Activated CD8-positive, alpha-beta memory T cell treated with anti-CD3 and anti-CD28 coated beads for 1 hour (primary cell): ENCODE data around the gene BMPR1B.

Source experiments
- DNase-seq, 2 donors: peaks; one replicate each; pipeline ENCODE4 v3.0.0-alpha.2; 2020; ENCODE audit warnings: low read depth in 1 of 2; ENCODE audit errors: extremely low read depth in 1 of 2

The BMPR1B gene

DNA sequence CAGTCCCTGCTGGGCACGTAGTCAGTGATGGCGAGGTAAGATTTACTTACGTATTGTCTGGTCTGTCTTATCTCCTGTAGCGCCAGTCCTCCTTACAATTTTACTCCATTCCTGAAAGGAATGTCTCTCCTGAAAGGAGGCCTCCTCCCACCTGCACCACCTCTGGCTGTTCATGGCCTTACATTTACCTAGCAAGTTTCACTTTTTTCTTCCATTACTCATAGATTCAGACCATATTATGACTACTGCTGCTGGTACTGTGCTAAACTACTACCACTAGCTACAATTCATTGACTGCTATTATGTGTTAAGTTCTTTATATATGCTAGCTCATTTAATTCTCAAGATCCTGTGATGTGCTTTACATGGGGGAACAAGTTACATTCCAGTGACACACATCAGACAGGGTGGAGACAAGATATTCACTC, 189.9 kb downstream of the BMPR1B start:
- no peak for DNase-seq

DNA sequence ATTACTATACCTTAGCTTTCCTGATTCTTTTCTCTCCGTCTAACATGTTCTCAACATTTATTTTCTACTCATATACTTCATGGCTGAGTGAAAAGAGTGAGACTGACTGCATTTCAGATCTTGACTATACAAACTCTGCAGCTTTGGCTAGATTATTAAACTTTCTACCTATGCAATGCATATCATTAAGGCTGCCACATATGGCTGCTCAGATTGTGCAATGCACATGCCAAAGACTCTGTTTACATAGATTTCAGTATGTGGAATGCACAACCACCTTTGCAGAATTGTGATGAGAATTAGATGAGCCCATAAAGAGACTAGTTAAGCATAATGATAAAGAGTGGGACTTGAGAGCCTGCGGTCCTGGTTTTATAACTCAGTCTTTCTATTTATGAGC, 196.5 kb downstream of the BMPR1B start:
- DNase-seq, result no peak

DNA sequence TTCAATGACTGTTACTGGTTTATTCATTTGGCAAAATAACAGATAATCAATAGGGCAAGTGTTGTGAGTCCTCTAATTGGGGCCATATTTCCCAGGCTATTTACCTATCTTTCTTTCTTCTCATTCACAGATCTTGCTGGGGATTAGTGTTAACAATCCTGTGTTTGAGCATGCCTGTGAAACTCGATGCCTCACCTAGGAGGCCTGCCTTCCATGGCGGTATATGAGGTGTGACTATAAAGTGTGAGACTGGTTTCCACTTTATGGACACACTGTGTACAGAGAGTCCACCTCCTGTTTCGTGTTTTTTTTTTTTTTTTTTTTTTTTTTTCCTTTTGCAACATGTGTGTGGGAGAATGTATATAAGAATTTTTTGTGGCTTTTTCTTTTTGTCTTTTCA, 199.3 kb downstream of the BMPR1B start:
- no peak for DNase-seq

DNA sequence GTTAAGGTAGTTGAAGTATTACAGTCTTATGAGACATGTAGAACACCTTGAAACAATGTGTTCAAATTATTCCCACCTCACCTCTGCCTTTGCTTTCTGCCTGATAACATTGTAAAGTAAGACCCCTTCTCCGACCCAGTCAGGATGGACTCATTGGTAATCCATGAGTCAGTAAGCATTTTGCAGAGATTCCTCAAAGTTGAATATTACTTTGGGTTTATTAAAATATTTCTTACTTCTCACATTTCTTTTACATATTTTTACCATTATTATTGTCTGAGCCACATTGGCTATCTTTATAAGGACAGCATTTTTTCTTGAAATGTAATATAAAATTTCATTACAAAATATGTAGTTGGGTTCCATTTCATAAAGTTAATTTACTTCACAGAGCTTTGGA, 201.6 kb downstream of the BMPR1B start:
- no peak for DNase-seq

DNA sequence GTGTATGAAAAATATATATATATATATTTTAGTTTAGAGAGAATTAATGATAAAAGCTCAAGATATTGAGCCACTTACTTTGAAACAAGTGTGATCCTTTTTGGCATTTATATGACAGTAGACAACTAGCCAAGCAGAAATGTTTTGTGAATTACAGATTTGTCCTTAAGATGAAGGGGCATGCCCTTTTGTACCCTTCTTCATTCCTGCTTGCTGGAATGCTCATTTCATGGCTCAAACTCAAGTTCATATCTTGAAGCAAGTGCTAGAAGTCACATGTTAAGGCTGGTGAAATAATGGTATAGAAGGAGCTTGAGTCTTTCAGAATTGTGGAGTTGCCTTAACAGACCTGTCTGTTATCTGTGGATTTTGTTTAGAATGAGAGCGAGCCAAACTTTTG, 203.0 kb downstream of the BMPR1B start:
- DNase-seq, result no peak

DNA sequence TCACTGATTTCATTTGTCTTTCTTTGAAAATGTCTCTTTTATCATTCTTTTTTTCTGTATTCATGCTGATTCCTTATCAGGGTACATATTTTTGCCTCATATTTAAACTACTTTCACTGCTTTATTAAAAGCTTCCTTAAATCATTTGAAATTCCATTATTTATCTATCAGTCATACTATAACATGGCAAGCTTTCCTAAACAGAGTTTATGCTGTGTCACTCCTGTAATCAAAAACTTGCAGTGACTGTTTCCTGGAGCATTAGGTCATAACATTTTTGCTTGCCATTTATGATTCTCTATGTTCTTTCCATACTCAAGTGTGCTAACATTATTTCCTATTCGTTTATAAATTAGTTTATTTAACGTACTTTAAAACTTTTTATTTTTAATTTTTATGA, 203.7 kb downstream of the BMPR1B start:
- DNase-seq, result no peak

DNA sequence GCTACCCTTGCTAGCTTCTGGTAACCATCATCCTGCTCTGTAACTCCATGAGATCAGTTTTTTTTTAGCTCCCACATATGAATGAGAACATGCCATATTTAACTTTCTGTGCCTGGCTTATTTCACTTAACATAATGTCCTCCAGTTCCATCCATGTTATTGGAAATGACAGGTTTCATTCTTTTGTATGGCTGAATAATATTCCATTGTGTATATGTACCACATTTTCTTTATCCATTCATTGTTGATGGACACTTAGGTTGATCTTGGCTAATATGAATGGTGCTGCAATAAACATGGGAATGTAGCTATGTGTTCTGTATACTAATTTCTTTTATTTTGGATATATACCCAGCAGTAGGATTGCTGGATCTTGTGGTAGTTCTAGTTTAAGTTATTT, 204.7 kb downstream of the BMPR1B start:
- no peak for DNase-seq

DNA sequence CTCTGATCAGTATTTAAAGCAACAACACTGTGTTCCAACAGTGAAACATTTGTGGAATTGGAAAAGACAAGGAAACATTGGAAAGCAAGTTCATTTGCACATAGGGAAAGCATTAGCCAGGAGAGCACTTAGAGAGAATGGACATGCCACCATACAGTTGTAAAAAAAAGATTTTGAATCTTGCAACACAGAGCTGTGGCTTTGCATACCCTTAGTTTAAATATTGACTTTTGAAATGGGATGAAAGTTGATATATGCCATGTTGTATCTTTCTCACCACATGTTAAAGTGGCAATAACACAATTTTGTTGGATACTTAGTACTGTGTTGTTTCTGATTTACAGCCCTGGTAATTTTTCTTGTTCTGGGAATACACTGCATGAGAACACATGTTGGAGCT, 208.1 kb downstream of the BMPR1B start:
- no peak for DNase-seq

DNA sequence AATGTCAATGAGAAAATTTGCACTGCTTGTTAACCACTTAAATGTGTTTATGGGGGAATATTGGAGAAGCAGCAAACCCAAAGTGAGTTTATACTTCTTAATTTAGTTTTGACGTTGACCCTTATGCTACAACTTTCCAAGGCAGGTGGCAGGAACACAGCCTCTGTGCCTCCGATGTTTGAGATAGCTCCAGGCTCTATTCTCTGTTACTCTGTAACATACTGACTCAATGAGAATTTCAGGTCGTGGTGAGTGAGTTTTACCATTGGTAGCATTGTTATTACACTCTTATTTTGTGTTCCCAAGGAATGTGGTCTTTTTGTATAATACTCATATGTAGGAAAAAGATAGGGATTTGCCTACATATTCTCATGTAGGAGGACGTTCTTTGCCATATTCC, 210.7 kb downstream of the BMPR1B start:
- DNase-seq, result no peak

DNA sequence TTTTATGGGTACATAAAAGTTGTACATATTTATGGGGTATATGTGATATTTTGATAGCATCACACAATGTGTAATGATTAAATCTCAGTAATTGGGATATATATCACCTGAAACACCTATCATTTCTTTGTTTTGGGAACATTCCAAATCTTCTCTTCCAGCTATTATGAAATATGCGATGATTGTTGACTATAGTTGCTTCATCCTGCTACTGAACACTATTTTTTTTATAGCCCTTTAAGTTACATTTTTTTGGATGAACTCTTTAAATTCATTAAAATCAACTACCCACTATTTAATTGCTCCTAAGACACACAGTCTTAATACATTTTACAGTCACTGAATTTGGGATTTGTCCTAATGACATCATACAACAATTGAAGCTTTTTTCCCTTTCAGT, 212.9 kb downstream of the BMPR1B start:
- no peak for DNase-seq

DNA sequence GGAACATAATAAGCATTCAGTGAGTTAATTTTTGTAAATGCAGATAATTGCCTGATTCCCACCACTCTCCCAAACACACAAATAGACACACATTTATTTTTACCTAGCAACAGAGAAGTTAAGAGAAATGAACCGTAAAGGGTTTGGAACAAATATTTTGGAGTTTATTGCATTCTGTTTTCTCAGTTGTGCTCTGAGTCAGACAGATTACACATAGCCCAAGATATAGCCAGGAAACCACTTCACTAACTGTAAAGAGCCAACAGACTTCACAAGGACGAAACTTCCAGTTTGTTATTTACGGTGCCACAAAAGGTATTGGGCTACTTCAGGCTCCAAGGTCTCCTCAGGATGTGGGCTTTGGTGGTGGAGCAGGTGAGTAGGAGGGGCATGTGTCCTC, 217.0 kb downstream of the BMPR1B start:
- no peak for DNase-seq

DNA sequence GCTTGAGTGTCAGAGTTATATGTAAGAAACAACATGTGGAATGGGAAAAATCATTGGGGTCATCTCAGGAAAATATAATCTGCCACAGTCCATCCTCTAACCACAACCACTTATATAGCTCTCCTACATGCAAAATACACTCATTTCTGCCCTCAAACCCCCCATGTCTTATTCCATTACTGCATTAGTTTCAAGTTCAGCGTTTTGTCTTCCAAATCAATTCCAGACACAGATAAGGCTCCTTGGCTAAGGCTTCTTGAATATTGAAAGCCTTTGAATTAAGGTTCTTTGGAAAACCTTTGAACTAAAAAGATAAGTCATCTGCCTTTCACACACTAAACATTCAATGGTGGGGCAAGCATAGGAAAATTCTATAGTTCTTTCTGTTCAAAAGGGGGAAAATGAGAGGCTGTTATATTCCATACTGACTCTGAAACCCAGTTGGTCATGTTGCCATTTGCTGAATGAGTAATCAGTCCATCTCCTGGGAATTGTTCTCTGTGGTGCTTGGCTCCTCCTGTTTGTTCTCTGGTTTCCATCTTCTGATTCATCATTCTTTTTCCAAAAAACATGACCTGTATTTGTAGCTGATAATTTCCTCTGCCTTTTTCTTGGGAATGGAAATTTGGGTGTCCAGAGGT, 218.7 kb downstream of the BMPR1B start:
- no peak for DNase-seq

DNA sequence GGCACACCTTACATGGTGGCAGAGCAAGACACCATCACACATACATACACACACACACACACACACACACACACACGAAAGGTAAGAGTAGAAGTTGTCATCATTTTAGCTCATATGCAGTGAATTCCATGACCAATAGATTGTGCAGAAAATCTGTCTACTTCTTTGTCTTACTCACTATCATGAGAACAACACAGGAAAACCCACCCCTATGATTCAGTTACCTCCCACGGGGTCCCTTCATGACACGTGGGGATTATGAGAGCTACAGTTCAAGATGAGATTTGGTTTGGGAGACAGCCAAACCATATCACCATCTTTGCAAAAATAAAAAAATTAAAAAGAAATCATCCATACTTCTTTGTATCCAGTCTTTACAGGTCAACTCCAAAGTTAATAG, 221.1 kb downstream of the BMPR1B start:
- DNase-seq, result no peak

DNA sequence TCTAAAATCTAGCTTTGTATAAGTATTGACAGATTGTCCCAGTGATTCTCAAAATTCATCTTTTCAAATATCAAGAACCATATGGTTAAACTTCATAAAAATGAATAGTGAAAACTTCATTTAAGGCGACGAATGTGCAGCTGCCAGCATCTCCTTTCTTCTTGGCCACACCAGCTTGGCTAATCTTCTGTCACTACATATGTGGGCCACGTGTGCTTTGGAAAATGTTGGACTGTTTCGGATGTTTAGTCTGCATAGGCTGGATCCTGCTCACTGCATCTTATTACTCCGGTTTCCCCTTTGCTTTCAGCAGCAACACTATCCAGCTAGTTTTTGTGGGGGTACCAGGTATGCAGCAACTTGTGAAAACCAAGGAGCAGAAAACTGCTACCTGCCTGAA, 221.9 kb downstream of the BMPR1B start:
- no peak for DNase-seq

DNA sequence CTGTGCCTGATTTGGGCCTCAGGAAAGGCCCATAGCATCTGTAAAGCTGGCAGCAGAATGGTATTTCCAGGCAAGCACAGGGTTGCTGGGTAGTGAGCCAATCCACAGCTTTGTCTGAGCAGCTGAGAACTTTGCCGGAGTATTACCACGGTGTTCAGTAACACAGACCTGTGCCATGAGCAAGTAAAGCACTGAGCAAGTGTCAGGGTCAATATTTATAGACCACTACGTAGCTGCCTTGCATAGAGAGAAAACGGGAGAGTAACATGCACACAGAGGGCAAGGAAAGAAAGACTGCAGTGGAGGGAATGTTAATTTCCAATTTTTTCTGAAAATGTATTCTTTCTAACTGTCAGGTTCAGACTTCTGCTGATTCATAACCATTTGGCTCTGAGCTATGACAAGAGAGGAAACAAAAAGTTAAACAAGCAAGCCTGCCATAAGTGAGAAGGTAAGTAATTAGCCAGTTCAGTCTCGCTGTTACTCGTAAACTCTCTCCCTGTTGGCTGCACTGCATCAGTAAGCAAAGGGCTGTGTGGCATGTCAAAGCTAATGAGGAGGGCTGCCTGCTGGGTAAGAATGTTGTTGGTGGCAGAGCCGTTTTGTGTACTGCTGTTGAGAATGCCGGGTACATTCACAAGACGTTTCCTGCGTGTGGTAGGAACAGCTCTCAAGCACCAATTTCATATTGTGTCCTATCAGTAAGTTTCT, 238.1 kb downstream of the BMPR1B start:
- no peak for DNase-seq

DNA sequence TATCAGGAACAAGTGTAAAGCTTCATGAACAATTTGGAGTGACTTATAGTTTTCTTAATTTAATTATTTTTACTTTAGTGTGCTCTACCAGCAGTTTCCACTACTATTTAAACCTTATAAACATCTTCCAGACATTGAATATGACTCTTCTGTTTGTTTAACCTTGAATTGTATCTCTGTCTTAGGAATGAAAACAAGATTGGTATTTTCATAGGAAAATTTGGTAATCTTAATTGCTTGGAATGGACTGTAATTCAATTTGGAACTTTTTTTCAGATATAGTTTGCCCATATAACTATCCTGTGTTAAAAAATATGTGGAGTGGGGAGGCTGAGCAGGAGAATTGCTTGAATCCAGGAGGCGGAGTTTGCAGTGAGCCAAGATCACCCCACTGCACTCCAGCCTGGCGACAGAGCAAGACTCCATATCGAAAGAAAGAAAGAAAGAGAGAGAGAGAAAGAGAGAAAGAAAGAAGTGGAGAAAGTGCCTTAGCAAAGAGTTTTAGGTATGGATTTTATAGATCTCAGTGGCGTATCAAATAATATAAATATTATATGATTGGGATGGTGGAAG, 242.4 kb downstream of the BMPR1B start:
- DNase-seq, result no peak

DNA sequence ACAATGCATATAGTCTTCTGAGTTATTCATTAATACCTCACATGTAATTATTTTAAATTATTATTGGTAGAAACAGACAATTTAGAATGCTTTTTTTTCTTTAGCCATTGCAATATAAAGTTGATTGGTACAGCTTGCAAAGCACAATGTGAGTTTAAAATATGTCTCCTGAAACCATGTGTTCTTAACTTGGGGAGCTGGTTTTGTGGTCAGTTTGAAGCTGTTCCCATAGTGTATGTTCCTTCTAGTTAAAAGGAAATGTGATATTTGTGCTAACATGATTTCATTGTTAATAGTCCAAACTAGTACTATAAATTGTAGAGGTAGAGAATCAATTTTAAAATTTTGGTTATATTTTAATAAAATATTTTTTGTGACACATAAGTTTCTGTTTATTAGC, 247.2 kb downstream of the BMPR1B start:
- no peak for DNase-seq

DNA sequence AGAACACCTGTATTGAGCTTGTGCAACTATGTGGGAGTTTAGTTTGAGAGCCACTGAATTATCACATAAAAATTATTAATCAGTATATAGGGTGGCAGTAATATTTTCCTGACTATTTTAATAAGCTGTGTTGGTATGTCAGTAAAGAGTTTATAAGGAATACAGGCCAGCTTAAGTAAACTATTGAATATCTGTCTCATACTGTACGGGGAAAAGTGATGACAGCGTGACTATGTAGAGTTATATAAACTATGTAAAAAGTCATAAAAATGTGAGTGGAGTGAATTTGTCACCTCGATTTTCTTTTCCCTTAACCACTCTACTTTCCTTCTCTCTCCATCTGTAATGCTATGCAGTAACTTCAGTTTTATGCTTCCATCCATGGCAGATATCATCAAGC, 250.2 kb downstream of the BMPR1B start:
- no peak for DNase-seq

DNA sequence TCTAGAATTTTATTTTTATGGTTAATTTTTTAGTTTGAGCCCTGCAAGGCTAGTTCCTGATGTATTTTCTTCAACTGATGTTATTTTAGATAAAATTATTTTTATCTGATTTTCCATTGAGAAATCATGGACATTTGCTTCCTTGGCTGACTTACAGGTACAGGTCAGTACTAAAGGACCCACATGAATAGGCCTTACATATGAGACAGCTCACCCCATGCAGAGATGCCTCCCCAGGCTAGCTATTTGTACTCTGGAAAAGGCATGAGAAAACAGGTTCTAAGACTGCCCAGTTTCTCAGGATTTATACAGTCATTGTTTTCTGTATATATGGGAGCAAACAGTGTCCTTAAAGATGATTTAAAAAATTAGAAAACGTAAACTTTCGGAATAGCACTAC, 255.5 kb downstream of the BMPR1B start:
- no peak for DNase-seq

DNA sequence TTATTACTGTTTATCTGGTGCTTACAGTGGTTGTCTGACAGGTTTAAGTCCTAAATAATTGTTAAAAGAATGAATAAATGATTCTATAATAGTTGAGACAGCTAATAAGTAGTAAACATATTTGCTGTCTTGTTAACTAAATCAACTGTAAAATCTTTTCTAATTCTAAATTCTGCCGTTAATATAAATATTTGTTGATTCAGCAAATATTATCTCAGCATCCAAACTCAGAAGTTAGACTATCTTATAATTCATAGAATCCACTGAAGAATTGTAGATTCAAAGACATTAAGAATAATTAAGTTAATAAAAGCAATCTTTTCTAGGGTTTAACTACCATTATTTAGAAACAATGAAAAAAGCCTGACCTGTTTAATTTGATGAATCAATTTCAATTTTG, 256.3 kb downstream of the BMPR1B start:
- DNase-seq, result no peak

DNA sequence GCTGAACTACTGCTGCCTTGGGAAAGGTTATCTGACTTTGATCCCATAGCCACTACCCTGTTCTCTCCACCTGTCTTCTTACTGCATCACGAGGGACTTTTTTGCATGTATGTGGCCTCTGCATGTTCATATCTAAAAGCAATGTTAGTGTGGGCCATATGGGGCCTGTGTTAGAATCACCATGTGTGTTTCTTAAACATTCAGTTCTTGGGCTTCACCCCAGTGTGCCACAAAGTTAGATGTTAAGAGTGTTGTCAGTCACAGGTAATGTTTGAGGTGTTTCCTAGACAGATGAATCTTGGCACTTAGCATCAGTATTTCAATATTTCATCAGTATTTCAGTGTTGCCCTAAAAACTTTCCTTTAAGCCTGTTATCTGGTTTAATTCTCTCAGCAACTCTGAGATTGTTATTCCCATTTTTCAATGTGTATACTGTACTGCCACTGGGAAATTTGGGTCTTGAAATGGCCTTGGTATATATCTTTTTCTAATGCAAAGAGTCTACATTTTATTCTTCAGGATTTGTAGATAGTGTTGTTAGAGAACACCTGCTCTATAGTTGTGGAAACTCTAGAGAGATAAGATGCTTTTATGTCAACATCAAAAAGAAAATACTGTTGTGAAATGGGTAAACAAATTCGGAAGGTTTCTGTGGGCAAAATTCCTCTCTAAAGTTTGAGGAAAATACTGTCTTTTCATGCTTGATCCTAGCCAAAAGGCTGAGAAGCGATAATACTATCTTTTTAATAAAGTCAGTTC, 259.7 kb downstream of the BMPR1B start:
- no peak for DNase-seq

DNA sequence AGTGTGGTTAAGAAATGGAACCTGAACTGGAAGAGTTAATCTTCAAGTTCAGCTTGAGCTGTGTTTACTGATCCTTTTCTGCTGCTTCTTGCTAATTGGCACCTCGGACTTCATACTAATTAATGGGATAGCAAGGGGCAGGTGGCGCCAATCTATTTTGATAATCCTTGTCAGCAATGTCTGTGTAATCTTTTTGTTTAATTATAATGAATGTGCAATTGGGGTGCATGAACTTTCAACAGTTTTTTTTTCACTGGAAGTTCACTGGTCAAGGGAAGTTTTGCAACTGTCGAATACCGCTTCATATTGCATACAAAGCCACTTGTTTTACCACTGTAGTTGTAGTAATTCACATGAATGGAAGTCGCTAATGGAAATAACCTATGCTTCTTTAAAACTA, 261.0 kb downstream of the BMPR1B start:
- DNase-seq, result no peak
